ENCODE data around the gene ABCA5.

DNA sequence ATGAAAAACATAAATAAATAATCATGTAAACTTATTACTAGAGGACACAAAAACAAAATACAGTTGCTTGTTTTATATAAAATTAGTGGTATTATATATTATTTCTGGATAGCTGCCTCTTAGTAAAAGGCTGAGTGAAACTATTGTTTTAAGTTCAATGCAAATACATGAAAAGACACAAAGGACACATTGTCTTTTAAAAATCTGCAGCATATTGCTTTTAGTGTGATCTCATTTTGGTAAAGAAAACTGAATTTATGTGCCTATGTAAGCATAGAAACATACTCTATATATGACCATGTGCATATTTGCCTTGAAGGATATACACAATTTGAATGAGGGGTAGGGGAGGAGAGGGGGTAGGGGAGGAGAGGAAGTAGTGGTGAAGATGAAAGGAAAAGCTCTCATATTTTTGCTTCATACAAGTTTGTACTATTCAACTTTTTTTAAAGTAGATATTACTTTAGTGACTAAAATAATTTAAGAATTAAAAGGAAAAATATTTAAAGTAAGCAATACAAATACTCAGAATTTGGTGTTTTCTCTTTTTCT, 104.2 kb downstream of the ABCA5 start:
- TF ChIP-seq, protein P1, sequence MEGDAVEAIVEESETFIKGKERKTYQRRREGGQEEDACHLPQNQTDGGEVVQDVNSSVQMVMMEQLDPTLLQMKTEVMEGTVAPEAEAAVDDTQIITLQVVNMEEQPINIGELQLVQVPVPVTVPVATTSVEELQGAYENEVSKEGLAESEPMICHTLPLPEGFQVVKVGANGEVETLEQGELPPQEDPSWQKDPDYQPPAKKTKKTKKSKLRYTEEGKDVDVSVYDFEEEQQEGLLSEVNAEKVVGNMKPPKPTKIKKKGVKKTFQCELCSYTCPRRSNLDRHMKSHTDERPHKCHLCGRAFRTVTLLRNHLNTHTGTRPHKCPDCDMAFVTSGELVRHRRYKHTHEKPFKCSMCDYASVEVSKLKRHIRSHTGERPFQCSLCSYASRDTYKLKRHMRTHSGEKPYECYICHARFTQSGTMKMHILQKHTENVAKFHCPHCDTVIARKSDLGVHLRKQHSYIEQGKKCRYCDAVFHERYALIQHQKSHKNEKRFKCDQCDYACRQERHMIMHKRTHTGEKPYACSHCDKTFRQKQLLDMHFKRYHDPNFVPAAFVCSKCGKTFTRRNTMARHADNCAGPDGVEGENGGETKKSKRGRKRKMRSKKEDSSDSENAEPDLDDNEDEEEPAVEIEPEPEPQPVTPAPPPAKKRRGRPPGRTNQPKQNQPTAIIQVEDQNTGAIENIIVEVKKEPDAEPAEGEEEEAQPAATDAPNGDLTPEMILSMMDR (IDR thresholded peaks at IDR 0.05): no peak
- TF ChIP-seq POLR2AphosphoS5 (IDR thresholded peaks at IDR 0.05) (no peak), EP300 (IDR thresholded peaks at IDR 0.05) (no peak), POLR2A (IDR thresholded peaks at IDR 0.05) (no peak)

Data from upper lobe of left lung (tissue), 4 donors.